Measurements from ENCODE around the gene CBLL2.
"Not testable (repeated sequence)": the region's sequence is repeated elsewhere in the genome, so short reads cannot be mapped to it uniquely, and the experiment has no call there.

CBLL2 gene

DNA sequence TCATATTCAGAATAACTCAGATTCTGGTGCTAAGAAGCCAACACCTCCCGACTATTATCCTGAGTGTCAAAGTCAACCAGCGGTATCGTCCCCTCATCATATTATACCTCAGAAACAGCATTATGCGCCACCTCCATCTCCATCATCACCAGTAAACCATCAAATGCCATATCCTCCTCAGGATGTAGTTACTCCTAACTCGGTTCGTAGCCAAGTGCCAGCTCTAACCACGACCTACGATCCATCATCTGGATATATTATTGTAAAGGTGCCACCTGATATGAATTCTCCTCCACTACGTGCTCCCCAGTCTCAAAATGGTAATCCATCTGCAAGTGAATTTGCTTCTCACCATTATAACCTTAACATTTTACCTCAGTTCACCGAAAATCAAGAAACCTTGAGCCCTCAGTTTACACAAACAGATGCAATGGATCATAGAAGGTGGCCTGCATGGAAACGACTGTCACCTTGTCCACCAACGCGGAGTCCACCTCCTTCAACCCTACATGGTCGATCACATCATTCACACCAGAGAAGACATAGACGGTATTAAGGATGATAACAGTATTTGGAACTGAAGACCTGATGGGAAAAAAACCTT, 1.1 kb downstream of the CBLL2 start:
- Histone ChIP-seq H3K23ac (ENCODE audit: low read depth, low read length, poor library complexity) (no peak overlapping the region), H3K4me3 (ENCODE audit: low read length in 2 of 2) (no peak overlapping the region), H3K4me1 (ENCODE audit: control insufficient read depth in 2 of 2, insufficient read depth in 1 of 2, low read depth in 1 of 2, low read length in 2 of 2) (no peaks in the 10 kb centered on the region), H2BK12ac (ENCODE audit: low read length) (no peak overlapping the region), H3K79me1 (ENCODE audit: low read depth, low read length) (no peaks in the 10 kb centered on the region), H3K14ac (ENCODE audit: low read length) (no peak overlapping the region), H2BK5ac (ENCODE audit: low read length) (no peak overlapping the region), H3K18ac (ENCODE audit: low read length) (no peak overlapping the region), H3K36me3 (replicated peaks in 1 of 2; ENCODE audit: control insufficient read depth in 2 of 2, insufficient read depth in 2 of 2, low read length in 2 of 2) (no peaks in the 10 kb centered on the region), H3K9ac (ENCODE audit: low read depth, low read length, poor library complexity) (no peak overlapping the region), H3K4ac (ENCODE audit: low read length) (no peak overlapping the region), H3K27me3 (ENCODE audit: control insufficient read depth in 3 of 3, insufficient read depth in 3 of 3, low read depth in 1 of 3, low read length in 3 of 3) (peaks cover 0 to 7% (median 0%) of the 10 kb centered on the region in 3 experiments), H4K91ac (ENCODE audit: low read depth, low read length, poor library complexity) (no peak overlapping the region), H3K9me3 (replicated peaks in 1 of 2; ENCODE audit: control insufficient read depth in 2 of 2, insufficient read depth in 1 of 2, low read depth in 1 of 2, low read length in 2 of 2) (no peaks in the 10 kb centered on the region), H2AK5ac (ENCODE audit: low read depth, low read length) (no peak overlapping the region), H2AFZ (ENCODE audit: low read length) (no peak overlapping the region), H3K4me2 (ENCODE audit: insufficient read depth, low read length, poor library complexity, severe bottlenecking) (no peak overlapping the region), H3K27ac (replicated peaks; ENCODE audit: low read length) (no peak overlapping the region), H2BK120ac (ENCODE audit: low read depth, low read length) (no peak overlapping the region), H2BK15ac (ENCODE audit: low read length) (no peak overlapping the region), H4K8ac (ENCODE audit: low read depth, low read length) (no peak overlapping the region)
- DNase-seq (ENCODE audit: low spot score): no peak
- WGBS, 2 donors (ENCODE audit: extremely low coverage in 2 of 2, insufficient read length in 2 of 2, insufficient replicate concordance in 1 of 2): no CpG with 5 or more reads among the region's 15 CpGs

- no peak overlapping the region for H3K14ac ChIP-seq (ENCODE audit: low read length)
- WGBS, 2 donors (ENCODE audit: extremely low coverage in 2 of 2, insufficient read length in 2 of 2, insufficient replicate concordance in 1 of 2): no CpG with 5 or more reads among the region's 6 CpGs
Observed at GRCh38 chrX:22276781-22277180, 4.1 kb downstream of the CBLL2 start.

DNA sequence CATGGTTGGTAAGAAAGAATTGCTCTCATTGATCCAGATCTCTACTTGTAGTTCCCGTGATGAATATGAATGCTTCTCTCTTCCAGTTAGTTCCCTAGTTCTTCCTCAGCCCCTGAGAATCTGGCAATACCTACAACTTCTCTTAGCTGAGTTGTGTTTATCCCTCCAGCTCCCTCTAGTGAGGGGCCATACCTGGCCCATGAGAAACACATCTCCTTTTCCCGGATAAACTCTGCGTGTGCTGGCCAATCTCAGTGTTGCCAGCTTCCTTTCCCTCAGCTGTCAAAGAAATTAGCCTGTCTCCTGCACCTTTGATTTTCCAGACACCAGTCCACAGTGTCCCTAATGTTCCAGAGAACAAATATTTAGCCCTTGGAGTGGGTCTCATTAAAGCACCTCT, 5.7 kb downstream of the CBLL2 start:
- Histone ChIP-seq H2BK12ac (ENCODE audit: low read length) (no peak overlapping the region), H3K4me2 (ENCODE audit: insufficient read depth, low read length, poor library complexity, severe bottlenecking) (no peak overlapping the region), H3K27me3 (ENCODE audit: control insufficient read depth in 3 of 3, insufficient read depth in 3 of 3, low read depth in 1 of 3, low read length in 3 of 3) (peaks cover 0 to 5% (median 0%) of the 10 kb centered on the region in 3 experiments), H3K36me3 (replicated peaks in 1 of 2; ENCODE audit: control insufficient read depth in 2 of 2, insufficient read depth in 2 of 2, low read length in 2 of 2) (no peaks in the 10 kb centered on the region), H2BK120ac (ENCODE audit: low read depth, low read length) (no peak overlapping the region), H3K4ac (ENCODE audit: low read length) (no peak overlapping the region), H3K4me3 (ENCODE audit: low read length in 2 of 2) (no peak overlapping the region), H3K9me3 (replicated peaks in 1 of 2; ENCODE audit: control insufficient read depth in 2 of 2, insufficient read depth in 1 of 2, low read depth in 1 of 2, low read length in 2 of 2) (no peaks in the 10 kb centered on the region), H3K4me1 (ENCODE audit: control insufficient read depth in 2 of 2, insufficient read depth in 1 of 2, low read depth in 1 of 2, low read length in 2 of 2) (no peaks in the 10 kb centered on the region), H4K91ac (ENCODE audit: low read depth, low read length, poor library complexity) (no peak overlapping the region), H4K8ac (ENCODE audit: low read depth, low read length) (no peak overlapping the region), H3K9ac (ENCODE audit: low read depth, low read length, poor library complexity) (no peak overlapping the region), H2BK15ac (ENCODE audit: low read length) (no peak overlapping the region), H3K27ac (replicated peaks; ENCODE audit: low read length) (no peak overlapping the region), H3K79me1 (ENCODE audit: low read depth, low read length) (no peaks in the 10 kb centered on the region), H2AFZ (ENCODE audit: low read length) (no peak overlapping the region), H3K14ac (ENCODE audit: low read length) (no peak overlapping the region), H2BK5ac (ENCODE audit: low read length) (no peak overlapping the region), H3K23ac (ENCODE audit: low read depth, low read length, poor library complexity) (no peak overlapping the region), H2AK5ac (ENCODE audit: low read depth, low read length) (no peak overlapping the region), H3K18ac (ENCODE audit: low read length) (no peak overlapping the region)
- DNase-seq (ENCODE audit: low spot score): no peak
- WGBS, 2 donors (ENCODE audit: extremely low coverage in 2 of 2, insufficient read length in 2 of 2, insufficient replicate concordance in 1 of 2): no CpG with 5 or more reads among the region's 3 CpGs

More at GRCh38 chrX:22276781-22277180, 4.1 kb downstream of the CBLL2 start:
- no peaks in the 10 kb centered on the region for H3K4me1 ChIP-seq (ENCODE audit: control insufficient read depth in 2 of 2, insufficient read depth in 1 of 2, low read depth in 1 of 2, low read length in 2 of 2)
- no peak overlapping the region for H3K4me3 ChIP-seq (ENCODE audit: low read length in 2 of 2)
- H3K23ac ChIP-seq (ENCODE audit: low read depth, low read length, poor library complexity): no peak overlapping the region
- H3K9me3 ChIP-seq (replicated peaks in 1 of 2; ENCODE audit: control insufficient read depth in 2 of 2, insufficient read depth in 1 of 2, low read depth in 1 of 2, low read length in 2 of 2): no peaks in the 10 kb centered on the region
- peaks cover 0 to 7% (median 0%) of the 10 kb centered on the region in 3 experiments for H3K27me3 ChIP-seq (ENCODE audit: control insufficient read depth in 3 of 3, insufficient read depth in 3 of 3, low read depth in 1 of 3, low read length in 3 of 3)
- H3K18ac ChIP-seq (ENCODE audit: low read length): no peak overlapping the region
- H4K91ac ChIP-seq (ENCODE audit: low read depth, low read length, poor library complexity): no peak overlapping the region
- no peak overlapping the region for H2BK120ac ChIP-seq (ENCODE audit: low read depth, low read length)
- H2AFZ ChIP-seq (ENCODE audit: low read length): no peak overlapping the region
- H3K4me2 ChIP-seq (ENCODE audit: insufficient read depth, low read length, poor library complexity, severe bottlenecking): no peak overlapping the region
- DNase-seq (ENCODE audit: low spot score): no peak
- no peak overlapping the region for H3K9ac ChIP-seq (ENCODE audit: low read depth, low read length, poor library complexity)
- H4K8ac ChIP-seq (ENCODE audit: low read depth, low read length): no peak overlapping the region
- no peak overlapping the region for H3K4ac ChIP-seq (ENCODE audit: low read length)
- no peak overlapping the region for H2BK5ac ChIP-seq (ENCODE audit: low read length)
- H3K36me3 ChIP-seq (replicated peaks in 1 of 2; ENCODE audit: control insufficient read depth in 2 of 2, insufficient read depth in 2 of 2, low read length in 2 of 2): no peaks in the 10 kb centered on the region
- H2AK5ac ChIP-seq (ENCODE audit: low read depth, low read length): no peak overlapping the region
- H2BK12ac ChIP-seq (ENCODE audit: low read length): no peak overlapping the region
- no peak overlapping the region for H2BK15ac ChIP-seq (ENCODE audit: low read length)
- H3K79me1 ChIP-seq (ENCODE audit: low read depth, low read length): no peaks in the 10 kb centered on the region
- H3K27ac ChIP-seq (replicated peaks; ENCODE audit: low read length): no peak overlapping the region

- not testable (repeated sequence) for H3K4me1 ChIP-seq (ENCODE audit: control insufficient read depth in 2 of 2, insufficient read depth in 1 of 2, low read depth in 1 of 2, low read length in 2 of 2); H2AFZ ChIP-seq (ENCODE audit: low read length); H2BK120ac ChIP-seq (ENCODE audit: low read depth, low read length); DNase-seq (ENCODE audit: low spot score); H2BK12ac ChIP-seq (ENCODE audit: low read length); H4K8ac ChIP-seq (ENCODE audit: low read depth, low read length); H2BK15ac ChIP-seq (ENCODE audit: low read length); H3K9me3 ChIP-seq (replicated peaks in 1 of 2; ENCODE audit: control insufficient read depth in 2 of 2, insufficient read depth in 1 of 2, low read depth in 1 of 2, low read length in 2 of 2); H3K4me3 ChIP-seq (ENCODE audit: low read length in 2 of 2); H3K23ac ChIP-seq (ENCODE audit: low read depth, low read length, poor library complexity); H3K9ac ChIP-seq (ENCODE audit: low read depth, low read length, poor library complexity); H3K36me3 ChIP-seq (replicated peaks in 1 of 2; ENCODE audit: control insufficient read depth in 2 of 2, insufficient read depth in 2 of 2, low read length in 2 of 2); H3K27me3 ChIP-seq (ENCODE audit: control insufficient read depth in 3 of 3, insufficient read depth in 3 of 3, low read depth in 1 of 3, low read length in 3 of 3); H4K91ac ChIP-seq (ENCODE audit: low read depth, low read length, poor library complexity); H3K4ac ChIP-seq (ENCODE audit: low read length); H2AK5ac ChIP-seq (ENCODE audit: low read depth, low read length); H3K4me2 ChIP-seq (ENCODE audit: insufficient read depth, low read length, poor library complexity, severe bottlenecking); H3K27ac ChIP-seq (replicated peaks; ENCODE audit: low read length); H3K18ac ChIP-seq (ENCODE audit: low read length); H2BK5ac ChIP-seq (ENCODE audit: low read length); H3K14ac ChIP-seq (ENCODE audit: low read length); H3K79me1 ChIP-seq (ENCODE audit: low read depth, low read length)
- no CpG with 5 or more reads among the region's 3 CpGs for WGBS, 2 donors (ENCODE audit: extremely low coverage in 2 of 2, insufficient read length in 2 of 2, insufficient replicate concordance in 1 of 2)
Observed at GRCh38 chrX:22289209-22289608, 16.5 kb downstream of the CBLL2 start.

Measured in neuronal stem cell (in vitro differentiated cells).